K562 (cell line): ENCODE data around the gene PHF20.
"Not testable (repeated sequence)": the region's sequence is repeated elsewhere in the genome, so short reads cannot be mapped to it uniquely, and the experiment has no call there.

Experiments
- HMG20A ChIP-seq: fragments of 450-650 bp; formaldehyde crosslinking; conservative IDR thresholded peaks from 2 replicates; pipeline ENCODE4 v1.4.0; 2020; ENCODE audit warnings: mild to moderate bottlenecking, mixed read lengths
- JUNB ChIP-seq: fragments of 450-650 bp; formaldehyde crosslinking; conservative IDR thresholded peaks from 2 replicates; pipeline ENCODE4 v1.4.0; 2020; ENCODE audit warnings: mild to moderate bottlenecking
- LEF1 ChIP-seq: fragments of 450-650 bp; IDR thresholded peaks from 2 replicates; pipeline ENCODE4 v1.6.1; 2016; ENCODE audit warnings: mild to moderate bottlenecking
- MCM5 ChIP-seq: fragments of 450-650 bp; IDR thresholded peaks from 2 replicates; pipeline ENCODE4 v1.6.1; 2016; ENCODE audit warnings: low read depth
- NR2C2 ChIP-seq, 2 experiments: fragments of 200-800 bp in 1 of 2; sonication (Bioruptor generic) in 1 of 2; sonication (generic) in 1 of 2; formaldehyde crosslinking in 1 of 2; IDR thresholded peaks; 2 replicates each; pipeline versions ENCODE4 v1.6.1 to v1.8.0; 2016 to 2022; ENCODE audit warnings: mild to moderate bottlenecking in 1 of 2, missing compliant biosample characterization in 1 of 2, missing genetic modification characterization in 1 of 2, missing genetic modification reagents in 1 of 2
- SIN3A ChIP-seq, 2 experiments: fragments of 150-350 bp in 1 of 2; IDR thresholded peaks; 2 replicates each; pipeline ENCODE4 v1.6.1; 2011 to 2016; ENCODE audit warnings: borderline replicate concordance in 2 of 2, low read depth in 2 of 2, low read length in 2 of 2, mild to moderate bottlenecking in 2 of 2, moderate library complexity in 2 of 2; ENCODE audit not compliant: control insufficient read depth in 1 of 2
- SPI1 ChIP-seq: IDR thresholded peaks from 2 replicates; pipeline ENCODE4 v1.6.1; 2011; ENCODE audit warnings: low read depth, low read length, control low read depth, borderline replicate concordance
- TCFL5 ChIP-seq: fragments of 250-450 bp; sonication (Bioruptor Pico); conservative IDR thresholded peaks from 2 replicates; pipeline ENCODE4 v1.6.1; 2021; ENCODE audit warnings: mild to moderate bottlenecking, moderate library complexity, matching md5 sums
- XRCC4 ChIP-seq: IDR thresholded peaks from one replicate; pipeline ENCODE4 v1.6.1; 2011; ENCODE audit not compliant: insufficient read depth, insufficient read length; ENCODE audit errors: extremely low read depth
- ZFP1 ChIP-seq: fragments of 450-650 bp; formaldehyde crosslinking; IDR thresholded peaks from 2 replicates; pipeline ENCODE4 v1.4.0; 2020; ENCODE audit warnings: mild to moderate bottlenecking, mixed read lengths
- ZNF274 ChIP-seq: IDR thresholded peaks from 2 replicates; pipeline ENCODE4 v1.6.1; 2011; ENCODE audit warnings: low read depth, mild to moderate bottlenecking, low read length, moderate library complexity, borderline replicate concordance
- TF ChIP-seq, protein P1 (sequence below): fragments of 150-350 bp; conservative IDR thresholded peaks from 2 replicates; pipeline ENCODE4 v1.6.1; 2014; ENCODE audit warnings: low read length
- TF ChIP-seq, protein P2 (sequence below), 3 experiments: IDR thresholded peaks in 2 of 3; conservative IDR thresholded peaks in 1 of 3; 2 replicates each; pipeline ENCODE4 v1.5.1; 2011 to 2012; ENCODE audit warnings: low read length in 3 of 3, mild to moderate bottlenecking in 3 of 3, control low read depth in 2 of 3, improper control_type of control experiment in 1 of 3, inconsistent platforms in 1 of 3, low read depth in 1 of 3, mixed read lengths in 1 of 3, moderate library complexity in 1 of 3; ENCODE audit not compliant: insufficient read depth in 2 of 3
- TF ChIP-seq, protein P3 (sequence below): fragments of 450-650 bp; formaldehyde crosslinking; IDR thresholded peaks from 2 replicates; pipeline ENCODE4 v1.4.0; 2022; ENCODE audit warnings: mild to moderate bottlenecking, moderate library complexity

DNA sequence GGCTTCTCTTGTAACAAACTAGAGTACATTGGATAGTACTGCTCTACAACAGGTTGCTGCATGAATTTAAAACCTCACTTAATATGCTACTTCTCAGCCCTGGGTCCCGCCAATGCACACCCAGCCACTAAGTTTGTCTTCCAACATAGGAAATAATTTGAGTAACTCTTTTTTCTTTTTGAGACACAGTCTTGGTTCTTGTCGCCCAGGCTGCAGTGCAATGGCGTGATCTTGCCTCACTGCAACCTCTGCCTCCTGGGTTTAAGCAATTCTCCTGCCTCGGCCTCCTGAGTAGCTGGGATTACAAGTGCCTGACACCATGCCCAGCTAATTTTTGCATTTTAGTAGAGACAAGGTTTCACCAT is 48.6 kb upstream of the PHF20 start:
- not testable (repeated sequence) for TF ChIP-seq TCFL5 (CRISPR knock-in tag); SPI1; MCM5; SIN3A (IDR thresholded peaks at IDR 0.05; ENCODE audit: borderline replicate concordance in 2 of 2, control insufficient read depth in 1 of 2, low read depth in 2 of 2, low read length in 2 of 2); XRCC4; LEF1; NR2C2 (CRISPR knock-in tag; IDR thresholded peaks at IDR 0.05); NR2C2 (tag; IDR thresholded peaks at IDR 0.05); JUNB; ZNF274; HMG20A (CRISPR knock-in tag); ZFP1
- TF ChIP-seq, protein P1, sequence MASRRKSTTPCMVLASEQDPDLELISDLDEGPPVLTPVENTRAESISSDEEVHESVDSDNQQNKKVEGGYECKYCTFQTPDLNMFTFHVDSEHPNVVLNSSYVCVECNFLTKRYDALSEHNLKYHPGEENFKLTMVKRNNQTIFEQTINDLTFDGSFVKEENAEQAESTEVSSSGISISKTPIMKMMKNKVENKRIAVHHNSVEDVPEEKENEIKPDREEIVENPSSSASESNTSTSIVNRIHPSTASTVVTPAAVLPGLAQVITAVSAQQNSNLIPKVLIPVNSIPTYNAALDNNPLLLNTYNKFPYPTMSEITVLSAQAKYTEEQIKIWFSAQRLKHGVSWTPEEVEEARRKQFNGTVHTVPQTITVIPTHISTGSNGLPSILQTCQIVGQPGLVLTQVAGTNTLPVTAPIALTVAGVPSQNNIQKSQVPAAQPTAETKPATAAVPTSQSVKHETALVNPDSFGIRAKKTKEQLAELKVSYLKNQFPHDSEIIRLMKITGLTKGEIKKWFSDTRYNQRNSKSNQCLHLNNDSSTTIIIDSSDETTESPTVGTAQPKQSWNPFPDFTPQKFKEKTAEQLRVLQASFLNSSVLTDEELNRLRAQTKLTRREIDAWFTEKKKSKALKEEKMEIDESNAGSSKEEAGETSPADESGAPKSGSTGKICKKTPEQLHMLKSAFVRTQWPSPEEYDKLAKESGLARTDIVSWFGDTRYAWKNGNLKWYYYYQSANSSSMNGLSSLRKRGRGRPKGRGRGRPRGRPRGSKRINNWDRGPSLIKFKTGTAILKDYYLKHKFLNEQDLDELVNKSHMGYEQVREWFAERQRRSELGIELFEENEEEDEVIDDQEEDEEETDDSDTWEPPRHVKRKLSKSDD = not testable (repeated sequence)
- TF ChIP-seq, protein P2, sequence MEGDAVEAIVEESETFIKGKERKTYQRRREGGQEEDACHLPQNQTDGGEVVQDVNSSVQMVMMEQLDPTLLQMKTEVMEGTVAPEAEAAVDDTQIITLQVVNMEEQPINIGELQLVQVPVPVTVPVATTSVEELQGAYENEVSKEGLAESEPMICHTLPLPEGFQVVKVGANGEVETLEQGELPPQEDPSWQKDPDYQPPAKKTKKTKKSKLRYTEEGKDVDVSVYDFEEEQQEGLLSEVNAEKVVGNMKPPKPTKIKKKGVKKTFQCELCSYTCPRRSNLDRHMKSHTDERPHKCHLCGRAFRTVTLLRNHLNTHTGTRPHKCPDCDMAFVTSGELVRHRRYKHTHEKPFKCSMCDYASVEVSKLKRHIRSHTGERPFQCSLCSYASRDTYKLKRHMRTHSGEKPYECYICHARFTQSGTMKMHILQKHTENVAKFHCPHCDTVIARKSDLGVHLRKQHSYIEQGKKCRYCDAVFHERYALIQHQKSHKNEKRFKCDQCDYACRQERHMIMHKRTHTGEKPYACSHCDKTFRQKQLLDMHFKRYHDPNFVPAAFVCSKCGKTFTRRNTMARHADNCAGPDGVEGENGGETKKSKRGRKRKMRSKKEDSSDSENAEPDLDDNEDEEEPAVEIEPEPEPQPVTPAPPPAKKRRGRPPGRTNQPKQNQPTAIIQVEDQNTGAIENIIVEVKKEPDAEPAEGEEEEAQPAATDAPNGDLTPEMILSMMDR (IDR thresholded peaks at IDR 0.05 in 2 of 3, conservative IDR thresholded peaks at IDR 0.05 in 1 of 3; ENCODE audit: insufficient read depth in 2 of 3, low read depth in 1 of 3, low read length in 3 of 3) = not testable (repeated sequence)
- TF ChIP-seq, protein P3, sequence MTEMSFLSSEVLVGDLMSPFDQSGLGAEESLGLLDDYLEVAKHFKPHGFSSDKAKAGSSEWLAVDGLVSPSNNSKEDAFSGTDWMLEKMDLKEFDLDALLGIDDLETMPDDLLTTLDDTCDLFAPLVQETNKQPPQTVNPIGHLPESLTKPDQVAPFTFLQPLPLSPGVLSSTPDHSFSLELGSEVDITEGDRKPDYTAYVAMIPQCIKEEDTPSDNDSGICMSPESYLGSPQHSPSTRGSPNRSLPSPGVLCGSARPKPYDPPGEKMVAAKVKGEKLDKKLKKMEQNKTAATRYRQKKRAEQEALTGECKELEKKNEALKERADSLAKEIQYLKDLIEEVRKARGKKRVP = not testable (repeated sequence)
